Right cardiac atrium (tissue), 5 donors: ENCODE results near the gene GRB10. TPM values are rescaled to one million over a fixed set of nuclear protein-coding genes. Genes with fewer than 3 reads are reported as not detected.

Experiments
- ATAC-seq, 2 donors: fragments of 200-7000 bp; cut with Tn5 transposase; one replicate each; pipeline versions ENCODE4 v1.8.0 to v1.9.1; 2020; ENCODE audit warnings: moderate library complexity in 2 of 2, mild to moderate bottlenecking in 1 of 2
- DNase-seq, 3 donors: peaks; one replicate each; pipeline ENCODE4 v3.0.0-alpha.2; 2020
- H3K27ac ChIP-seq: one replicate; pipeline ENCODE4 v1.5.1; 2013; ENCODE audit warnings: mild to moderate bottlenecking, low read length, control low read depth, moderate library complexity
- H3K27me3 ChIP-seq: one replicate; pipeline ENCODE4 v1.6.1; 2013; ENCODE audit not compliant: control insufficient read depth, insufficient read depth
- H3K4me1 ChIP-seq: one replicate; pipeline ENCODE4 v1.6.1; 2013; ENCODE audit warnings: low read length; ENCODE audit not compliant: control insufficient read depth, insufficient read depth
- H3K4me3 ChIP-seq: one replicate; pipeline ENCODE4 v1.5.1; 2013; ENCODE audit warnings: low read length, control low read depth
- H3K9me3 ChIP-seq: one replicate; pipeline ENCODE4 v1.6.1; 2013; ENCODE audit warnings: low read length; ENCODE audit not compliant: control insufficient read depth
- WGBS: extraction: QIAGEN DNeasy Blood & Tissue Kit; methylation state at CpG from one replicate; pipeline ENCODE4 v1.1.7; 2013; 5-methylcytosine and 5-hydroxymethylcytosine counted together
- intact Hi-C, 4 donors: fragments of 100-400 bp; cut with DNase I; formaldehyde crosslinking; loops; one replicate each; pipeline versions ENCODE4 v1.11.0 to v1.14.0; 2022 to 2023
- polyA plus RNA-seq: library from polyadenylated mRNA; stranded (reverse); fragments of 200-250 nt; gene quantifications from one replicate; pipeline ENCODE4 v1.2.3, GENCODE V29; 2013
- total RNA-seq, 4 donors: library from RNA; stranded (reverse); fragmentation: NEBNext Ultra II Directional; extraction: Animal tissue kit (Norgen Biotek cat#: 25700); gene quantifications; one replicate each; pipeline ENCODE4 v1.2.1, GENCODE V29; 2021
- donor health status: healthy with polysubstance abuse.
- donor health status: DM: no; HTN: yes; CAD: no.
- donor health status: DM: no; HTN: no; CAD: no.
- donor health status: DM: no; HTN: yes; CAD: no; lungs with severe emphysema.
- donor health status: DM: yes; HTN: yes; CAD: no.

Gene GRB10
- total and polyA plus RNA-seq, 5 donors = 35.2 to 86.0 (median 60.2) TPM

GRCh38 chr7:50791363-50791937 lies 8.8 kb upstream of the GRB10 start:
- Histone ChIP-seq H3K9me3 (no peaks in the 10 kb centered on the region), H3K4me3 (peak overlapping the region; percentile 90), H3K27me3 (no peaks in the 10 kb centered on the region), H3K27ac (peak overlapping the region; percentile 82), H3K4me1 (peaks cover 6% of the 10 kb centered on the region)
- 49% methylated on average over 5 of the region's 5 CpGs for WGBS
- no peak for ATAC-seq
- intact Hi-C loops = loop anchor here in 3 of 4 donors (10.0 kb wide), 2 partner anchors 273 to 333 kb away; no protein-coding TSS in a partner anchor
- DNase-seq = no peak

- no peak for DNase-seq
- H3K27ac ChIP-seq = no peak overlapping the region
- H3K9me3 ChIP-seq = no peaks in the 10 kb centered on the region
- intact Hi-C loops = loop anchor here in 3 of 4 donors (10.0 kb wide), 2 partner anchors 274 to 334 kb away; no protein-coding TSS in a partner anchor
- ATAC-seq = no peak
- H3K4me1 ChIP-seq = peaks cover 6% of the 10 kb centered on the region
- peak overlapping the region; percentile 90 for H3K4me3 ChIP-seq
- no peaks in the 10 kb centered on the region for H3K27me3 ChIP-seq
- 62% methylated on average over 9 of the region's 9 CpGs for WGBS
Observed at GRCh38 chr7:50790381-50790780, 7.7 kb upstream of the GRB10 start.

GRCh38 chr7:50788382-50788781 lies 5.7 kb upstream of the GRB10 start:
- DNase-seq (no peak), ATAC-seq (no peak)
- intact Hi-C loops = loop anchor here in 3 of 4 donors (10.0 kb wide), 2 partner anchors 276 to 356 kb away; no protein-coding TSS in a partner anchor
- Histone ChIP-seq H3K27ac (no peak overlapping the region), H3K27me3 (no peaks in the 10 kb centered on the region), H3K4me3 (no peak overlapping the region), H3K9me3 (no peaks in the 10 kb centered on the region), H3K4me1 (peaks cover 21% of the 10 kb centered on the region)
- WGBS = 88% methylated on average over 5 of the region's 5 CpGs

GRCh38 chr7:50787825-50788224 lies 5.1 kb upstream of the GRB10 start:
- intact Hi-C loops = loop anchor here in 3 of 4 donors (10.0 kb wide), 2 partner anchors 277 to 357 kb away; no protein-coding TSS in a partner anchor

GRCh38 chr7:50785346-50785745 lies 2.6 kb upstream of the GRB10 start:
- ATAC-seq (no peak), DNase-seq (no peak)
- Histone ChIP-seq H3K9me3 (no peaks in the 10 kb centered on the region), H3K27me3 (no peaks in the 10 kb centered on the region), H3K4me3 (no peak overlapping the region), H3K4me1 (peaks cover 19% of the 10 kb centered on the region), H3K27ac (no peak overlapping the region)
- 85% methylated on average over 6 of the region's 6 CpGs for WGBS
- intact Hi-C loops = loop anchor here in 3 of 4 donors (10.0 kb wide), 2 partner anchors 279 to 359 kb away; no protein-coding TSS in a partner anchor

More at GRCh38 chr7:50787825-50788224, 5.1 kb upstream of the GRB10 start:
- WGBS = 72% methylated on average over 4 of the region's 4 CpGs
- DNase-seq = no peak
- no peak overlapping the region for H3K4me3 ChIP-seq
- peaks cover 21% of the 10 kb centered on the region for H3K4me1 ChIP-seq
- ATAC-seq = no peak
- no peaks in the 10 kb centered on the region for H3K9me3 ChIP-seq
- H3K27ac ChIP-seq = no peak overlapping the region
- H3K27me3 ChIP-seq = no peaks in the 10 kb centered on the region

GRCh38 chr7:50783801-50784507 lies 1.3 kb upstream of the GRB10 start:
- H3K27ac ChIP-seq = no peak overlapping the region

GRCh38 chr7:50783303-50783702 lies 607 bp upstream of the GRB10 start:
- intact Hi-C loops = loop anchor here in 3 of 4 donors (10.0 kb wide), 2 partner anchors 281 to 361 kb away; no protein-coding TSS in a partner anchor
- Histone ChIP-seq H3K27ac (no peak overlapping the region), H3K4me1 (peaks cover 20% of the 10 kb centered on the region), H3K4me3 (peak overlapping the region; percentile 50), H3K27me3 (no peaks in the 10 kb centered on the region), H3K9me3 (no peaks in the 10 kb centered on the region)
- ATAC-seq = peak in 1 of 2 donors; percentile 8
- DNase-seq = no peak
- WGBS = 50% methylated on average over 7 of the region's 7 CpGs

More at GRCh38 chr7:50783801-50784507, 1.3 kb upstream of the GRB10 start:
- peaks cover 20% of the 10 kb centered on the region for H3K4me1 ChIP-seq
- H3K27me3 ChIP-seq = no peaks in the 10 kb centered on the region
- H3K4me3 ChIP-seq = no peak overlapping the region
- no peak for ATAC-seq
- intact Hi-C loops = loop anchor here in 3 of 4 donors (10.0 kb wide), 2 partner anchors 281 to 361 kb away; no protein-coding TSS in a partner anchor
- H3K9me3 ChIP-seq = no peaks in the 10 kb centered on the region
- no peak for DNase-seq
- WGBS = 72% methylated on average over 12 of the region's 12 CpGs

- Histone ChIP-seq H3K4me1 (peaks cover 20% of the 10 kb centered on the region), H3K27me3 (no peaks in the 10 kb centered on the region), H3K4me3 (peak overlapping the region; percentile 50), H3K27ac (no peak overlapping the region), H3K9me3 (no peaks in the 10 kb centered on the region)
- ATAC-seq = no peak
- no peak for DNase-seq
- intact Hi-C loops = loop anchor here in 3 of 4 donors (10.0 kb wide), 2 partner anchors 283 to 363 kb away; no protein-coding TSS in a partner anchor
- WGBS = 55% methylated on average over 49 of the region's 49 CpGs
Observed at GRCh38 chr7:50781381-50782293, 1.1 kb downstream of the GRB10 start.

- peaks cover 24% of the 10 kb centered on the region for H3K4me1 ChIP-seq
- H3K27ac ChIP-seq = no peak overlapping the region
Observed at GRCh38 chr7:50780436-50780835, 2.3 kb downstream of the GRB10 start.

GRCh38 chr7:50779427-50779826 lies 3.3 kb downstream of the GRB10 start:
- Histone ChIP-seq H3K27ac (no peak overlapping the region), H3K4me1 (peaks cover 19% of the 10 kb centered on the region), H3K4me3 (no peak overlapping the region), H3K27me3 (no peaks in the 10 kb centered on the region), H3K9me3 (no peaks in the 10 kb centered on the region)
- ATAC-seq (no peak), DNase-seq (no peak)
- intact Hi-C loops = loop anchor here in 1 of 4 donors (5.0 kb wide), 1 partner anchor 47 kb away; no protein-coding TSS in a partner anchor
- 82% methylated on average over 3 of the region's 3 CpGs for WGBS

More at GRCh38 chr7:50780436-50780835, 2.3 kb downstream of the GRB10 start:
- Histone ChIP-seq H3K27me3 (no peaks in the 10 kb centered on the region), H3K9me3 (no peaks in the 10 kb centered on the region), H3K4me3 (no peak overlapping the region)
- WGBS = 84% methylated on average over 3 of the region's 3 CpGs
- DNase-seq (no peak), ATAC-seq (no peak)
- intact Hi-C loops = loop anchor here in 3 of 4 donors (10.0 kb wide), 2 partner anchors 284 to 364 kb away; no protein-coding TSS in a partner anchor
